OCI-LY7 (cell line): ENCODE measurements around the gene SEMA3D.

Experiments
- CTCF ChIP-seq: fragments of 200-600 bp; sonication (generic); conservative IDR thresholded peaks from 2 replicates; pipeline ENCODE4 v1.5.1; 2014; ENCODE audit warnings: mild to moderate bottlenecking, antibody characterized with exemption, low read length, moderate library complexity, mixed read lengths
- EZH2phosphoT487 ChIP-seq: fragments of 200-600 bp; sonication (generic); IDR thresholded peaks from 2 replicates; pipeline ENCODE4 v1.6.1; 2018; ENCODE audit warnings: low read depth, borderline replicate concordance, mild to moderate bottlenecking, mixed run types, antibody characterized with exemption, low read length, moderate library complexity, mixed read lengths

- no peak for TF ChIP-seq CTCF
- no peak for TF ChIP-seq EZH2phosphoT487
These were observed 95.3 kb downstream of the SEMA3D start for GRCh38 chr7:85091565-85091928.
